CD4-positive, alpha-beta T cell treated with Interleukin-6 at 100 ng/mL for 8 hours (primary cell): ENCODE results near the gene SLC30A3.

Experiments used
- DNase-seq: peaks from one replicate; pipeline ENCODE4 v3.0.0-alpha.2; 2020; ENCODE audit warnings: mixed read lengths, low spot score

SLC30A3 gene

DNA sequence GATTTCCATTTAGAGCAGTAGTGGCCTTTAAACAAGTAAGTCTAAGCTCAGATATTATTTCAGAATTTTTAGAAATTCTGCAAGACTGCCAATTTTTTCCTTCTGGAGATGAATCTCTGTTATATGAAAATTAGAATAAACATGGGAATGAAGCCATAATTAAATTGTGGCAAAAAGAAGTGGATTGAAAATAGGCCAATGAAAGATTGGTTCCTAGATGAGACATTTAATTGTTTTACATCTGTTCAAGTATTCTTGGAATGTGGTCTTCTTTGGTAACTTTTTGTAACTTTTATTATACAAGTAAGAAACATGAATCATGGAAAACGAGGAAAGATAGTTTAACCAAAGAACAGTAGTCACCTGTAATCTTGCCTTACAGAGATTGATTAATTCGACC lies 35.3 kb downstream of the SLC30A3 start:
- DNase-seq, result no peak

- DNase-seq, result no peak
Measured at GRCh38 chr2:27225526-27225925, 37.3 kb downstream of the SLC30A3 start.

- DNase-seq, result no peak
Measured at GRCh38 chr2:27223416-27223815, 39.4 kb downstream of the SLC30A3 start.

GRCh38 chr2:27222407-27222806 lies 40.4 kb downstream of the SLC30A3 start:
- no peak for DNase-seq

DNA sequence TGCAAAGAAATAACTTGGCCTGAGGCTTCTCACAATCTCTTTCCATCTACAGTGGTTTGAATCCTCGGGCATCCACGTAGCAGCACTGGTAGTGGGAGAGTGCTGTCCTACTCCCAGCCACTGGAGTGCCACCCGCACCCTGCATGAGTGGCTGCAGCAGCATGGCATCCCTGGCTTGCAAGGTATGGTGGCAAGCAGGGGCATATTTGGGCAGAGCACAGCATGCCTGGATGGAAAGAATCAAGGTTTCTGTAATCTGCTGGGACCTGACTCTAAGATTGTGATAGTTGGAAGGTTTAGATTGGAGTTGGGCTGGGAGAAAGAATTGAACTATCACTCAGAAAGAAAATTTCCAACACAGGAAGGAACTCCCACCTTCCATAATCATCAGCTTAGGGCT lies 41.7 kb downstream of the SLC30A3 start:
- DNase-seq, result no peak

GRCh38 chr2:27220091-27220490 lies 42.8 kb downstream of the SLC30A3 start:
- DNase-seq, result no peak

GRCh38 chr2:27219091-27219490 lies 43.8 kb downstream of the SLC30A3 start:
- DNase-seq, result no peak

- DNase-seq, result no peak
Measured at GRCh38 chr2:27218614-27219013, 44.2 kb downstream of the SLC30A3 start.

DNA sequence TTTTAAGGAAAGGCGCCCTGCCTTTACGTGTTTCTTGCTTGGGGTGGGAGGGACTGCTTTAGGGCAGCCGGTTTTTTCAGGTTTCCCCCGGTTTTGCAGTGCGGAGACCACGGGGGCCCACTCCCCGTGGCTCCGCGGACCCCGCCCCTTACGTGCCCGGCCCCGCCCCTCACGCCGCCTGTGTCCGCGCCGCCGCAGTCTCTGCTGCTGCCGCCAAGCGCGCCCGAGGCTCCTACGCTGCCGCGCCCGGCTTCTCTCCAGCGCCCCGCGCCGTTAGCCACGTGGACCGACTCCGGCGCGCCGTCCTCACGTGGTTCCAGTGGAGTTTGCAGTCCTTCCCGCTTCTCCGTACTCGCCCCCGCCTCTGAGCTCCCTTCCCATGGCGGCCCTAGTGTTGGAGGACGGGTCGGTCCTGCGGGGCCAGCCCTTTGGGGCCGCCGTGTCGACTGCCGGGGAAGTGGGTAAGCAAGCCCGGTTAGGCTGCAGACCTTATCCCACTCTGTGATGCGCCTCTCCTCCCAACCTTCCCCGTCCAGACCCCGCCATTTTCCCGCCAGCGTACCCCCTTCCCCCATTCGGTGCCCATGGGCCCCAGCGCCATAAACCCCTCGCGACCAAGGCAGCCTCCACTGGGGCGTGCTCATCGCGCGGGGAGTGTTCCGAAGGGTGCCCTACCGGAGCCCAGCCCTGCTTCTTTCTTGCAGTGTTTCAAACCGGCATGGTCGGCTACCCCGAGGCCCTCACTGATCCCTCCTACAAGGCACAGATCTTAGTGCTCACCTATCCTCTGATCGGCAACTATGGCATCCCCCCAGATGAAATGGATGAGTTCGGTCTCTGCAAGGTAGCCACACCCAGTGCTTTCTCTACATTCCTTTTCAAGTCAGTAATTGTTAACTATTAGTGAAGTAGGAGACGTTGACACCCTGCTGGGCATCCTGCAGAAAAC lies 45.4 kb downstream of the SLC30A3 start, which contains the start of gene CAD:
Gene CAD, plus strand, starts transcription at position 197 of the 949 bp plus-strand sequence. Its CDS starts 183 bp downstream, at position 380.
- DNase-seq, result peak; percentile 81

DNA sequence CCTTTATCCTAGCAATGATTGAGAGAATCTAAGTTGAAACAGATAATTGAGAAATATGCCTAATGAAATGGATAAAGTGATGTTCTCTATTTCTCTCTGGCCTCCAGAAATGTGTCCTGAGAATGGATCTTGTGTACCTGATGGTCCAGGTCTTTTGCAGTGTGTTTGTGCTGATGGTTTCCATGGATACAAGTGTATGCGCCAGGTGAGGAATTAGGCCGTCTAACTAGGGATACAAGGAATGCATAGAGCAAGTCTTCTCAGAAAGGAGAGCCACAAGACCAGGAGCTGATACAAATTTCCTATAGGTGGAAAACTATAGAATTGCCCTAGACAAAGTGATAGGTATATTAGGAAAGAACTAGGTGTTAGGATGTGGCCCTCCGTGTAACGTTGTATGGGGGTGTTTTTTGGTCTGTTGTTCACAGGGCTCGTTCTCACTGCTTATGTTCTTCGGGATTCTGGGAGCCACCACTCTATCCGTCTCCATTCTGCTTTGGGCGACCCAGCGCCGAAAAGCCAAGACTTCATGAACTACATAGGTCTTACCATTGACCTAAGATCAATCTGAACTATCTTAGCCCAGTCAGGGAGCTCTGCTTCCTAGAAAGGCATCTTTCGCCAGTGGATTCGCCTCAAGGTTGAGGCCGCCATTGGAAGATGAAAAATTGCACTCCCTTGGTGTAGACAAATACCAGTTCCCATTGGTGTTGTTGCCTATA lies 46.3 kb downstream of the SLC30A3 start:
- DNase-seq, result no peak

DNA sequence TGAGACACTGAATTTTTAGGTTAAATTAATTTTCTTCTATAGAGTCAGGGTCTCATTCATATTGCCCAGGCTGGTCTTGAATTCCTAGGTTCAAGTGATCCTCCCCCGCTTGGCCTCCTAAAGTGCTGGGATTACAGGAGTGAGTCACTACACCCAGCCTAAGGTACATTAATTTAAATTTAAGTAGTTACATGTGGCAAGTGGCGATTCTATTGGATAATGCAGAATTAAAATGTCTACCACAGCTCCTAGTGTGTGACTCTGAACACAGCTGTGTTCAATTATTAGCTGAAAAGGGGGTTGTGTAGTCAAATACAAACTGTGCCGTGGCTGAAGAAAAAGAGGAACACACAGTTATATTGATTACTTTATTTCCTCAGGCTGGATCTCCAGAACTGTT lies 47.9 kb downstream of the SLC30A3 start:
- no peak for DNase-seq

- DNase-seq, result peak; percentile 23
Measured at GRCh38 chr2:27212626-27213471, 50.0 kb downstream of the SLC30A3 start.

GRCh38 chr2:27211943-27212625 lies 50.8 kb downstream of the SLC30A3 start, which contains the start of the genes ATRAID and SLC5A6:
Gene ATRAID, plus strand, starts transcription at chr2:27212041. Its CDS starts 328 bp downstream, at chr2:27212369.
Gene SLC5A6, minus strand, starts transcription at chr2:27212268. Its CDS starts 4,618 bp downstream, at chr2:27207650.
- peak; percentile 84 for DNase-seq

DNA sequence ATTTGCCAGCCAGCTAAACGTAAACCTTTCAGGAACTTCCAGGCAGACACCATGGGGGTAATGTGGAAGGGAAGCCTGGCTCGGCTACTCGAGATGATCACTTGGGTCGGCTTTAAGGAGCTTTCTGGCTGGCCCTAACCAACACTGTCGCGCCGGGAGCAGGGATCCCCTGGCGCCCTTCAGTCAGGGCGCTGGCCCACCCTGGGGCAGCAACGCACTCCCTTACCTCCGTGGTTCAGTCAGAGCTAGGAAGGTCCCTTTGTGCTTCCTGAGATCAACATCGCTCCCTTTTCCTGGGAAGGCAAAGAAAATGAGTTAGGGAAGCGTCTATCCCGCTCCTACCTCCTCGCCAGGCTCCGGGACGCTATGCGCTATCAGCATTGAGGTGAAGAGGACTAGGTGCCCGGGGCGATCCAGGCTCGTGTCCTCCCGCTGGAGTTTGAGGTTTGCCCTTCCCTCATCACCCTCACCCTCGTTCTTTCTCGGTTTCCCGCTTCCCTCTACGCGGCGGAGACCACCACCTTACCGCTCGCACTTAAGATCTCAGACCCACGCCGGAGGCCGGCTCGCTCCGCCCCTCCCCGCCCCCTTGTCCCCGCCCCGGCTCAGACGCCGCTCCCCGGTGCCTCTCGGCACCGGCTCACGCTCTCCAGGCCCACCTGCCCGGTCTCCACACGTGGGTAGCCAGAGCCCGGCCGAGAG lies 51.5 kb downstream of the SLC30A3 start:
- DNase-seq, result peak; percentile 7

DNA sequence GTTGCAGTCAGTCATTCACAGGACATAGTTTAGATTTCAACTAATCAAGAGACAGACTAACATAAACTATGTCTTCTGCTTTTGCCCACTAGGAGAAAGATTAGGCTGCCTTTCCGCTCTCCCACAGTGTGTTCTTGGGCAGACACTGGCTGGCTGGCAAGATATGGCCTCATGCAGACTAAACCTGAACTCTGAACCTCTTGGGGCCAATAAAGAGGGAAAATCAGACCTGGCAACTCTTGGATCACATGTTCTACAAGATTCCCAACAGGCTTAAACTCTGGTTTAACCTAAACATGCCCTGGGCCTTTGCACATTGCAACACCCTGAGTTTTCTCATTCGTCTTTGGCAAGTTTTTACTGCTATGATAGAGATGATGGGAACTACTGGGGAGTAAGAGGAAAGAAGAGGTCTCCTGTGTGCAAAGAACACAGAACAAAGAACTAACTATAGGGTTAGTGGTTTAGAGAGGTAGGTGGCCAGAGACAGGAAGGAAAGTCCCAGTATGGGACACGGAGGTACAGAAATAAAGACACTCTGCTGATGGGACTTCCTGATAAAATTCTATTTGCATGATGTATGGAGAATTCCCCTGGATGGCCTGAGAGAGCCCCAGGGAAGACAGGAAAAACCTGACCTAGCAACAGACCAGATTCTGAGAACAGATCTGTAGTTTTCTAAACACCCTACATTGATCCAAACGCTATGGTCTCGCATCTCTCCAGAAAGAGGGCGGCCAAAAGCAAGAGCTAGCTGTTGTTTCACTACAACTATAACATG lies 53.0 kb downstream of the SLC30A3 start:
- no peak for DNase-seq

DNA sequence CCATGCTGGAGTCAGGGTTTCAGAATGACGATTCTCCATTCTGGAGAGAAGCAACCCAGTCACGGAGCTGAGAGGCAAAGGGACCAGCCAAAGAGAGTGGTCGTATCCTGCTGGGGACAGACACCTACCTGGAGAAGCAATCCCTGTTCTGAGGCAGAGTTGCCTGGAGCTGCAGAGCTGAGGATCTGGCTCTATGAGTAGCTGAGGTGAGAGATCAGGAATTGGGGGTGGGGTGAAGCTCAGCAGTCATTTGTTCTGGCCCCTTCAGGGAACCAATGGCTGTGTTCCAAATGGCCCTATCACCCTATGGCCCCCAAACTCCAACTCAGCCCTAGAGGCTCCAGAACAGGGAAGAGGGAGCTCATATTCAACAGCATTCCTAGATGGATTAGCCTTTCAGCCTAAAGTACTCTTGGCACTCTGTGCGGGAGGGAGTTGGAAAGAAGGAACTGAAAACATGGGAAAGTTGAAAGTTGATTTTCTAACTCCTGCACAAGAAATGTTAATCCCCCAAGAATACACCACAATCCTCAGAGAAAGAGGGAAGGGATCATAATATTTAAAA lies 54.3 kb downstream of the SLC30A3 start:
- DNase-seq, result no peak

DNA sequence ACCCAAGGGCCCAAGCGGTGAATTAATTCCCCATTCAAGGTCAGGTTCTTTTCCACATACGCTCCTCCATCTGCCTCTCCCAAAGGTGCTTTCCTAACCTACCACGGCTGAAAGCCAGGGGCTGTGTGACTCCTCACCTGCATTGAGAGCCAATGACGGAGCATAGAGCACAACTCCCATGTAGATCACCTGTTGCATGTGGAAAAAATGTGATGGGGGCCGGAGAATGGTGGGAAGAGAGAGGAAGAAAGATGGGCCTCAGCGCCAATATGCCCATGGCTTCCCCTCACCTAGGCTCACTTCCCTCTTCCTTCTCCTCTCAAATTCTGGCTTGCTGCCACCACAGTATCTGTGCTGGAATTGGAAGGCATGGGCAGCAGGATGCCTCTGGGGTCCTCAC lies 56.5 kb downstream of the SLC30A3 start:
- DNase-seq, result no peak

DNA sequence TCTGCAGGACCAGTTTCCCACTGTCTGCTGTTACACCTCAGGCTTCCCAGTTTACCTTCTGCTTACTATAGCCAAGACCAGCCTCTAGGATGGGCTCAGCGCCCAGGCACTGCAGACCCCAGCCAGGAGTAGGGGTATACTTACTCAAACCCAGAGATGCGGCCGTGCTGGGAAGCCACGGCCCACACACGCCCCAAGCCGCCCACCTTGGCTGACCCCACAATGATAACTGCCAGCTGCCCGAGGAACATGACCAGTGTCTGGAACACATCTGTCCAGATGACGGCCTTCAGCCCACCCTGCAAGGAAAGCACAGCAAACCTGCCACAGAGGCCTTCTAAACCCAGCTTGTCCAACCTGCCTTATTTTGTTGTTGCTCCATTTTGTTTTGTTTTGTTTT lies 57.6 kb downstream of the SLC30A3 start:
- DNase-seq, result no peak

DNA sequence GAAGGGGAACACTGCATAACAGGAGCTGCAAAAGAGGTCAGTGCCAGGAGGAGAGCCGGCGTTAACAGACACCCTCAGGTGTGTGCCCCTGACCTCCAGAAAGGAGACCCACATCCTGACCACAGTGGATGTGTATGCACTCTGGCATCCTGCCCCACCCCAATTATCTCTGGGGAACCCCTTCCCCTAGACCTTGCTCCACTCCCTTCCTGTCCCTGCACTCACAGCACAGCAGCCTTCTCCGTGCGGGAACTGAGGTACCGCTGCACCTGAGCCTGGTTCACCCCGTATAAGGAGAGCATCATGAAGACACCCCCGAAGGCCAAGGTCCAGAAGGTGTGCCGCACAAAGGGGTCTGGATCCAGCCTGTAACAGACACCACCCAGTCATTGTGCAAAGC lies 58.3 kb downstream of the SLC30A3 start:
- DNase-seq, result no peak

DNA sequence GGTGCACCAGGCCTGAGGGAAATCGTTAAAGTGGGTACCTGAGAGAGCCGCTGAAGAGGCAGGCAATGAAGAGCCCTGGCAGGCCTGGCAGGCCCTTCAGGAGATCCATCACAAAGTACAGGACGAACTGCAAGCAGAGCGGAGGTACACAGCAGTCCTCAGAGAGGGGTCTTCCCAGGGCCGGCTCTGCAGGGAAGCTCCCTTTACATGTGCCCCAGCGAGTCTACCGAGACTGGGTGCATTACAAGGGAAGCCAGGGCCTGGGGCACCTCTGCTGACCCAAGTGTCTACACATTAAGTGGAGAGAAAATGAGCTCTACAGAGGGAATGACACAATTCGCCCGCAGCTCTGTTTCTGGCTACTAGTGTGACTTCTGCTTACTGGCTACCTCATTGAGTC lies 59.1 kb downstream of the SLC30A3 start:
- no peak for DNase-seq
